Loucy (cell line): ENCODE results near the gene RCOR1.
"Not testable (repeated sequence)": the region's sequence is repeated elsewhere in the genome, so short reads cannot be mapped to it uniquely, and the experiment has no call there.

Experiments
- H2AFZ ChIP-seq: fragments of 200-600 bp; sonication (generic); 2 replicates; pipeline ENCODE4 v1.6.0; 2016; ENCODE audit warnings: antibody characterized with exemption, mild to moderate bottlenecking, low read length, moderate library complexity
- H3F3A ChIP-seq: fragments of 200-600 bp; 2 replicates; pipeline ENCODE4 v1.6.0; 2016; ENCODE audit warnings: antibody characterized with exemption, low read depth, mild to moderate bottlenecking
- H3K27me3 ChIP-seq: fragments of 200-600 bp; sonication (generic); 2 replicates; pipeline ENCODE4 v1.6.1; 2014; ENCODE audit warnings: low read length, mild to moderate bottlenecking; ENCODE audit not compliant: insufficient read depth, poor library complexity, severe bottlenecking
- H3K36me3 ChIP-seq: fragments of 200-600 bp; sonication (generic); 2 replicates; pipeline ENCODE4 v1.6.1; 2016; ENCODE audit warnings: low read length; ENCODE audit not compliant: insufficient read depth
- H3K4me1 ChIP-seq: fragments of 200-600 bp; sonication (generic); 2 replicates; pipeline ENCODE4 v1.5.1; 2014; ENCODE audit warnings: low read length, mild to moderate bottlenecking; ENCODE audit not compliant: insufficient read depth, poor library complexity, severe bottlenecking
- H3K4me2 ChIP-seq: fragments of 200-600 bp; sonication (generic); 2 replicates; pipeline ENCODE4 v1.6.0; 2014; ENCODE audit warnings: antibody characterized with exemption, low read length, low read depth, mild to moderate bottlenecking; ENCODE audit not compliant: poor library complexity, severe bottlenecking
- H3K4me3 ChIP-seq: fragments of 200-600 bp; sonication (generic); 2 replicates; pipeline ENCODE4 v1.5.1; 2014; ENCODE audit warnings: low read length, mild to moderate bottlenecking, mixed read lengths; ENCODE audit not compliant: poor library complexity, severe bottlenecking
- H3K79me2 ChIP-seq: fragments of 200-600 bp; sonication (generic); 2 replicates; pipeline ENCODE4 v1.6.1; 2014; ENCODE audit warnings: low read length; ENCODE audit not compliant: insufficient read depth
- H3K9ac ChIP-seq: fragments of 200-600 bp; sonication (generic); 2 replicates; pipeline ENCODE4 v1.6.0; 2014; ENCODE audit warnings: mild to moderate bottlenecking, low read depth, low read length, moderate library complexity; ENCODE audit not compliant: poor library complexity, severe bottlenecking
- H3K9me2 ChIP-seq: fragments of 200-600 bp; sonication (generic); replicated peaks from 2 replicates; pipeline ENCODE4 v1.6.1; 2016; ENCODE audit warnings: low read depth, low read length, mixed read lengths
- H3K9me3 ChIP-seq: fragments of 200-600 bp; sonication (generic); 2 replicates; pipeline ENCODE4 v1.6.1; 2014; ENCODE audit warnings: mild to moderate bottlenecking, antibody characterized with exemption, low read length, low read depth; ENCODE audit not compliant: insufficient read depth
- H4K20me1 ChIP-seq: fragments of 200-600 bp; sonication (generic); 2 replicates; pipeline ENCODE4 v1.6.0; 2014; ENCODE audit warnings: antibody characterized with exemption, low read length, mild to moderate bottlenecking; ENCODE audit not compliant: insufficient read depth, poor library complexity, severe bottlenecking
- CTCF ChIP-seq: fragments of 200-600 bp; sonication (generic); conservative IDR thresholded peaks from 2 replicates; pipeline ENCODE4 v1.5.1; 2014; ENCODE audit warnings: mild to moderate bottlenecking, antibody characterized with exemption, low read length
- EZH2phosphoT487 ChIP-seq: fragments of 200-600 bp; IDR thresholded peaks from 2 replicates; pipeline ENCODE4 v1.6.1; 2018; ENCODE audit warnings: antibody characterized with exemption, mild to moderate bottlenecking, moderate library complexity, borderline replicate concordance

RCOR1 gene

GRCh38 chr14:102633906-102634595, 41.6 kb downstream of the RCOR1 start:
- Histone ChIP-seq H4K20me1 (peaks cover 32% of the 10 kb centered on the region), H3K9ac (no peak overlapping the region), H3K79me2 (peaks cover 80% of the 10 kb centered on the region), H3K9me3 (no peaks in the 10 kb centered on the region), H3K36me3 (no peaks in the 10 kb centered on the region), H2AFZ (no peak overlapping the region), H3K4me3 (no peak overlapping the region), H3F3A (no peaks in the 10 kb centered on the region), H3K4me1 (peaks cover 22% of the 10 kb centered on the region), H3K9me2 (no peaks in the 10 kb centered on the region), H3K27me3 (no peaks in the 10 kb centered on the region), H3K4me2 (no peak overlapping the region)
- TF ChIP-seq EZH2phosphoT487: no peak
- no peak for TF ChIP-seq CTCF

GRCh38 chr14:102639611-102640010, 47.2 kb downstream of the RCOR1 start:
- not testable (repeated sequence) for H3K9me3 ChIP-seq, H3K9ac ChIP-seq, H2AFZ ChIP-seq, H3K4me2 ChIP-seq, H3K4me3 ChIP-seq, H3K27me3 ChIP-seq, H3K4me1 ChIP-seq, H3K9me2 ChIP-seq, H3F3A ChIP-seq, H3K36me3 ChIP-seq
- Histone ChIP-seq H4K20me1 (peaks cover 34% of the 10 kb centered on the region), H3K79me2 (peaks cover 82% of the 10 kb centered on the region)

- H3K4me1 ChIP-seq: peaks cover 28% of the 10 kb centered on the region
- H3K9me3 ChIP-seq: no peaks in the 10 kb centered on the region
- no peak overlapping the region for H3K9ac ChIP-seq
- H3K36me3 ChIP-seq: no peaks in the 10 kb centered on the region
- H3K79me2 ChIP-seq: peaks cover 99% of the 10 kb centered on the region
- peaks cover 47% of the 10 kb centered on the region for H4K20me1 ChIP-seq
- no peak overlapping the region for H3K4me3 ChIP-seq
- H2AFZ ChIP-seq: no peak overlapping the region
- no peaks in the 10 kb centered on the region for H3F3A ChIP-seq
- no peak overlapping the region for H3K4me2 ChIP-seq
- no peak for TF ChIP-seq EZH2phosphoT487
- TF ChIP-seq CTCF: no peak
- H3K9me2 ChIP-seq: no peaks in the 10 kb centered on the region
- no peaks in the 10 kb centered on the region for H3K27me3 ChIP-seq
Measured at GRCh38 chr14:102644523-102644922, 52.1 kb downstream of the RCOR1 start.
